ENCODE results near the gene TMEM150B. TPM values are rescaled to one million over a fixed set of nuclear protein-coding genes. Genes with fewer than 3 reads are reported as not detected.
A peak's percentile ranks its signal among the peaks of the same experiment; 100 is the strongest.

The TMEM150B gene
- total RNA-seq, 2 donors from 2014 or later = 0.73 to 0.95 TPM

- no peaks in the 10 kb centered on the region for H3K36me3 ChIP-seq (ENCODE audit: control insufficient read depth, insufficient read depth, low read length)
- WGBS, 2 experiments (ENCODE audit: insufficient coverage in 1 of 2, insufficient read length in 1 of 2) = 91 to 93% methylated on average over 11 to 19 of the region's 19 CpGs
- no peak for DNase-seq
- no peak overlapping the region for H3K27ac ChIP-seq (ENCODE audit: low read depth, low read length)
- H3K9ac ChIP-seq (ENCODE audit: extremely low read depth, low read length, poor library complexity, severe bottlenecking) = no peak overlapping the region
- no peak overlapping the region for H3K4me3 ChIP-seq (ENCODE audit: low read length)
- no peaks in the 10 kb centered on the region for H3K9me3 Mint-ChIP-seq
- no peaks in the 10 kb centered on the region for H3K9me3 ChIP-seq (ENCODE audit: control insufficient read depth, low read length)
- H3K4me1 Mint-ChIP-seq = no peaks in the 10 kb centered on the region
- H3K27me3 ChIP-seq (ENCODE audit: control insufficient read depth, insufficient read depth, low read length, poor library complexity, severe bottlenecking) = peaks cover 38% of the 10 kb centered on the region
- peaks cover 57% of the 10 kb centered on the region for H3K27me3 Mint-ChIP-seq (ENCODE audit: insufficient read depth)
- TF ChIP-seq CTCF (conservative IDR thresholded peaks at IDR 0.05) = no peak
- H3K4me3 Mint-ChIP-seq = no peak overlapping the region
- no peaks in the 10 kb centered on the region for H3K36me3 Mint-ChIP-seq (ENCODE audit: low read depth)
- no peaks in the 10 kb centered on the region for H3K4me1 ChIP-seq (ENCODE audit: control insufficient read depth, insufficient read depth, low read length)
- H3K27ac Mint-ChIP-seq = no peak overlapping the region
Observed at GRCh38 chr19:55358493-55358892, 33.4 kb upstream of the TMEM150B start.

GRCh38 chr19:55355213-55355821 is 30.2 kb upstream of the TMEM150B start:
- H3K27ac Mint-ChIP-seq = no peak overlapping the region
- peaks cover 63% of the 10 kb centered on the region for H3K27me3 ChIP-seq (ENCODE audit: control insufficient read depth, insufficient read depth, low read length, poor library complexity, severe bottlenecking)

GRCh38 chr19:55354698-55355212 is 29.6 kb upstream of the TMEM150B start, which contains the start of gene COX6B2:
COX6B2 (minus strand) TSS chr19:55354719; CDS start chr19:55354521, 198 bp downstream.
- Mint-ChIP-seq H3K4me3 (peak within 1 kb of the TSS; percentile 50), H3K27ac (no peak within 1 kb of the TSS), H3K36me3 (ENCODE audit: low read depth) (peaks cover 2% of the 10 kb centered on the region), H3K27me3 (ENCODE audit: insufficient read depth) (peaks cover 89% of the 10 kb centered on the region), H3K9me3 (no peaks in the 10 kb centered on the region), H3K4me1 (no peaks in the 10 kb centered on the region)
- no peak for DNase-seq
- Histone ChIP-seq H3K36me3 (ENCODE audit: control insufficient read depth, insufficient read depth, low read length) (no peaks in the 10 kb centered on the region), H3K4me3 (ENCODE audit: low read length) (peak within 1 kb of the TSS; percentile 76), H3K27ac (ENCODE audit: low read depth, low read length) (no peak within 1 kb of the TSS), H3K9me3 (ENCODE audit: control insufficient read depth, low read length) (no peaks in the 10 kb centered on the region), H3K27me3 (ENCODE audit: control insufficient read depth, insufficient read depth, low read length, poor library complexity, severe bottlenecking) (peaks cover 63% of the 10 kb centered on the region), H3K4me1 (ENCODE audit: control insufficient read depth, insufficient read depth, low read length) (no peaks in the 10 kb centered on the region), H3K9ac (ENCODE audit: extremely low read depth, low read length, poor library complexity, severe bottlenecking) (no peak within 1 kb of the TSS)
- TF ChIP-seq CTCF (conservative IDR thresholded peaks at IDR 0.05) = peak; percentile 12
- 5 to 9% methylated on average over 15 to 27 of the region's 43 CpGs for WGBS, 2 experiments (ENCODE audit: insufficient coverage in 1 of 2, insufficient read length in 1 of 2)

More at GRCh38 chr19:55355213-55355821, 30.2 kb upstream of the TMEM150B start:
- H3K4me3 Mint-ChIP-seq = no peak overlapping the region
- no peak for TF ChIP-seq CTCF (conservative IDR thresholded peaks at IDR 0.05)
- peak; percentile 66 for DNase-seq
- H3K4me3 ChIP-seq (ENCODE audit: low read length) = no peak overlapping the region
- no peaks in the 10 kb centered on the region for H3K9me3 Mint-ChIP-seq
- H3K27me3 Mint-ChIP-seq (ENCODE audit: insufficient read depth) = peaks cover 88% of the 10 kb centered on the region
- WGBS, 2 experiments (ENCODE audit: insufficient coverage in 1 of 2, insufficient read length in 1 of 2) = 53 to 65% methylated on average over 7 to 12 of the region's 13 CpGs
- no peak overlapping the region for H3K9ac ChIP-seq (ENCODE audit: extremely low read depth, low read length, poor library complexity, severe bottlenecking)
- H3K27ac ChIP-seq (ENCODE audit: low read depth, low read length) = no peak overlapping the region
- H3K9me3 ChIP-seq (ENCODE audit: control insufficient read depth, low read length) = no peaks in the 10 kb centered on the region
- no peaks in the 10 kb centered on the region for H3K36me3 Mint-ChIP-seq (ENCODE audit: low read depth)
- H3K4me1 ChIP-seq (ENCODE audit: control insufficient read depth, insufficient read depth, low read length) = no peaks in the 10 kb centered on the region
- no peaks in the 10 kb centered on the region for H3K4me1 Mint-ChIP-seq
- no peaks in the 10 kb centered on the region for H3K36me3 ChIP-seq (ENCODE audit: control insufficient read depth, insufficient read depth, low read length)
